SH-SY5Y (cell line): Measurements from ENCODE around the gene DNAJC1.

ENCODE experiments used
- GATA2 ChIP-seq: IDR thresholded peaks from 2 replicates; pipeline ENCODE4 v1.6.1; 2011; ENCODE audit warnings: mild to moderate bottlenecking, low read depth, low read length
- GATA3 ChIP-seq: IDR thresholded peaks from 2 replicates; pipeline ENCODE4 v1.6.1; 2011; ENCODE audit warnings: low read depth, mild to moderate bottlenecking, low read length, moderate library complexity

DNA sequence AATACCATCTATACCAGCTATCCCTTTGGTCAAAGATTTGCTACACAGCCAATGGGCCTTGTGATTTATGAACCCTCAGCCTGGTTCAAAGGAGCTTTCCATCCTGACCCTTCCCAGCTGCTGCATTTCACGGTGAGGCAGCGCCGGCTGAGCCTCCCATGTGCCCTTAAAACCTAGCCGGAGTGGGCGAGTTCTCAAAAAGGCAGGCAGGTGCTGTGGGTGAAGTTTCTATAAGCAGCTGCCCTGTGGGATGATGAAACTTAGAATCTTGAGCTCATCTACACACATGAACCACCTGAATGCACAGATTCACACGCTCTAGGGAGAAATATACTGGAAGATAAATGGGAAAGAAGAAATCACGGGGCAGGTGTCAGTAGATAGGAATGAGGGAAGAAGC is 244.8 kb downstream of the DNAJC1 start:
- TF ChIP-seq GATA3 (no peak), GATA2 (no peak)
